GM18498 (cell line): ENCODE results near the gene SRP9.

ENCODE experiments used
- ATAC-seq: cut with Tn5 transposase; IDR thresholded peaks from one replicate; pipeline ENCODE4 v1.9.1; 2021; ENCODE audit warnings: mild to moderate bottlenecking, moderate library complexity; ENCODE audit not compliant: unreplicated experiment

Gene SRP9

GRCh38 chr1:225777583-225778336 is at the start of gene SRP9:
SRP9 (plus strand) TSS chr1:225777826; CDS start chr1:225777941, 115 bp downstream.
- peak; percentile 100 for ATAC-seq

GRCh38 chr1:225731491-225731890 is 46.1 kb upstream of the SRP9 start:
- no peak for ATAC-seq

GRCh38 chr1:225733254-225733653 is 44.4 kb upstream of the SRP9 start:
- ATAC-seq: no peak

- no peak for ATAC-seq
Observed at GRCh38 chr1:225735252-225736149, 42.1 kb upstream of the SRP9 start.

GRCh38 chr1:225736437-225737098 is 41.1 kb upstream of the SRP9 start:
- no peak for ATAC-seq

- ATAC-seq: no peak
Observed at GRCh38 chr1:225737161-225737560, 40.5 kb upstream of the SRP9 start.

- ATAC-seq: no peak
Observed at GRCh38 chr1:225737866-225738265, 39.8 kb upstream of the SRP9 start.

- no peak for ATAC-seq
Observed at GRCh38 chr1:225738763-225739162, 38.9 kb upstream of the SRP9 start.

- no peak for ATAC-seq
Observed at GRCh38 chr1:225739542-225740107, 38.0 kb upstream of the SRP9 start.

GRCh38 chr1:225744745-225745144 is 32.9 kb upstream of the SRP9 start:
- ATAC-seq: no peak

GRCh38 chr1:225745273-225745672 is 32.4 kb upstream of the SRP9 start:
- ATAC-seq: no peak

- peak; percentile 51 for ATAC-seq
Observed at GRCh38 chr1:225746361-225747179, 31.1 kb upstream of the SRP9 start.

GRCh38 chr1:225747566-225747965 is 30.1 kb upstream of the SRP9 start:
- no peak for ATAC-seq

- no peak for ATAC-seq
Observed at GRCh38 chr1:225748529-225748928, 29.1 kb upstream of the SRP9 start.

- no peak for ATAC-seq
Observed at GRCh38 chr1:225749706-225750105, 27.9 kb upstream of the SRP9 start.

GRCh38 chr1:225750420-225750819 is 27.2 kb upstream of the SRP9 start:
- no peak for ATAC-seq

- ATAC-seq: no peak
Observed at GRCh38 chr1:225750875-225751824, 26.5 kb upstream of the SRP9 start.

GRCh38 chr1:225752245-225752644 is 25.4 kb upstream of the SRP9 start:
- ATAC-seq: no peak
